Measurements from ENCODE around the gene TCF12. TPM values are rescaled to one million over a fixed set of nuclear protein-coding genes. Genes with fewer than 3 reads are reported as not detected.

The TCF12 gene
- total RNA-seq, 2 donors from 2014 or later = 91.8 to 107 TPM

- Histone ChIP-seq H3K36me3 (no peaks in the 10 kb centered on the region), H3K27me3 (replicated peaks; ENCODE audit: insufficient read depth) (no peaks in the 10 kb centered on the region), H3K4me3 (no peak overlapping the region), H3K9me3 (no peaks in the 10 kb centered on the region), H3K27ac (no peak overlapping the region), H3K4me1 (ENCODE audit: control insufficient read depth in 1 of 2, low read depth in 2 of 2) (no peaks in the 10 kb centered on the region)
- TF ChIP-seq CTCF (IDR thresholded peaks at IDR 0.05) = no peak
- no peak for DNase-seq (ENCODE audit: low spot score)
- ATAC-seq (ENCODE audit: insufficient number of reproducible peaks, low FRiP score, low read depth) = no peak
Measured at GRCh38 chr15:57312318-57313133, 394.1 kb downstream of the TCF12 start.

GRCh38 chr15:57313134-57313483, 394.7 kb downstream of the TCF12 start:
- Histone ChIP-seq H3K9me3 (no peaks in the 10 kb centered on the region), H3K27ac (no peak overlapping the region), H3K4me3 (no peak overlapping the region), H3K4me1 (ENCODE audit: control insufficient read depth in 1 of 2, low read depth in 2 of 2) (no peaks in the 10 kb centered on the region), H3K27me3 (replicated peaks; ENCODE audit: insufficient read depth) (no peaks in the 10 kb centered on the region), H3K36me3 (no peaks in the 10 kb centered on the region)
- TF ChIP-seq CTCF (IDR thresholded peaks at IDR 0.05) = no peak
- ATAC-seq (ENCODE audit: insufficient number of reproducible peaks, low FRiP score, low read depth) (no peak), DNase-seq (ENCODE audit: low spot score) (no peak)

GRCh38 chr15:57314221-57314620, 395.8 kb downstream of the TCF12 start:
- no peak for DNase-seq (ENCODE audit: low spot score)
- Histone ChIP-seq H3K4me1 (ENCODE audit: control insufficient read depth in 1 of 2, low read depth in 2 of 2) (no peaks in the 10 kb centered on the region), H3K27me3 (replicated peaks; ENCODE audit: insufficient read depth) (no peaks in the 10 kb centered on the region), H3K36me3 (no peaks in the 10 kb centered on the region), H3K27ac (no peak overlapping the region), H3K9me3 (no peaks in the 10 kb centered on the region), H3K4me3 (no peak overlapping the region)
- no peak for ATAC-seq (ENCODE audit: insufficient number of reproducible peaks, low FRiP score, low read depth)
- TF ChIP-seq CTCF (IDR thresholded peaks at IDR 0.05) = no peak

- H3K4me1 ChIP-seq (ENCODE audit: control insufficient read depth in 1 of 2, low read depth in 2 of 2) = peaks cover 5 to 12% of the 10 kb centered on the region in 2 donors
- H3K36me3 ChIP-seq = no peaks in the 10 kb centered on the region
- DNase-seq (ENCODE audit: low spot score) = no peak
- no peaks in the 10 kb centered on the region for H3K27me3 ChIP-seq (replicated peaks; ENCODE audit: insufficient read depth)
- ATAC-seq (ENCODE audit: insufficient number of reproducible peaks, low FRiP score, low read depth) = no peak
- no peaks in the 10 kb centered on the region for H3K9me3 ChIP-seq
- no peak overlapping the region for H3K27ac ChIP-seq
- TF ChIP-seq CTCF (IDR thresholded peaks at IDR 0.05) = no peak
- H3K4me3 ChIP-seq = no peak overlapping the region
Measured at GRCh38 chr15:57316451-57316850, 398.0 kb downstream of the TCF12 start.

GRCh38 chr15:57319226-57319918, 400.9 kb downstream of the TCF12 start:
- Histone ChIP-seq H3K27me3 (replicated peaks; ENCODE audit: insufficient read depth) (no peaks in the 10 kb centered on the region), H3K36me3 (no peaks in the 10 kb centered on the region), H3K9me3 (no peaks in the 10 kb centered on the region), H3K27ac (no peak overlapping the region), H3K4me3 (no peak overlapping the region), H3K4me1 (ENCODE audit: control insufficient read depth in 1 of 2, low read depth in 2 of 2) (peaks cover 8 to 14% of the 10 kb centered on the region in 2 donors)
- no peak for TF ChIP-seq CTCF (IDR thresholded peaks at IDR 0.05)
- DNase-seq (ENCODE audit: low spot score) = no peak
- ATAC-seq (ENCODE audit: insufficient number of reproducible peaks, low FRiP score, low read depth) = no peak
